Hematopoietic multipotent progenitor cell treated with erythropoietin and hydrocortisone succinate and interleukin-3 and kit ligand, for 8 days (in vitro differentiated cells): ENCODE data around the gene MGST3.
"Not testable (repeated sequence)": the region's sequence is repeated elsewhere in the genome, so short reads cannot be mapped to it uniquely, and the experiment has no call there.

ENCODE experiments used
- DNase-seq: peaks from one replicate; pipeline ENCODE4 v3.0.0-alpha.2; 2015

Gene MGST3

GRCh38 chr1:165629848-165630628 lies 996 bp upstream of the MGST3 start:
- no peak for DNase-seq

GRCh38 chr1:165631342-165632151 lies 513 bp downstream of the MGST3 start:
- peak; percentile 87 for DNase-seq

GRCh38 chr1:165632152-165632469 lies 1.1 kb downstream of the MGST3 start:
- no peak for DNase-seq

- DNase-seq: no peak
Observed at GRCh38 chr1:165632491-165632890, 1.5 kb downstream of the MGST3 start.

GRCh38 chr1:165633614-165634013 lies 2.6 kb downstream of the MGST3 start:
- DNase-seq: no peak

GRCh38 chr1:165634154-165634921 lies 3.3 kb downstream of the MGST3 start:
- no peak for DNase-seq

- no peak for DNase-seq
Observed at GRCh38 chr1:165635329-165635728, 4.3 kb downstream of the MGST3 start.

- DNase-seq: no peak
Observed at GRCh38 chr1:165635823-165636222, 4.8 kb downstream of the MGST3 start.

- no peak for DNase-seq
Observed at GRCh38 chr1:165637427-165637826, 6.4 kb downstream of the MGST3 start.

- DNase-seq: not testable (repeated sequence)
Observed at GRCh38 chr1:165638211-165638610, 7.2 kb downstream of the MGST3 start.

- no peak for DNase-seq
Observed at GRCh38 chr1:165639821-165640623, 9.0 kb downstream of the MGST3 start.

GRCh38 chr1:165641231-165641987 lies 10.4 kb downstream of the MGST3 start:
- no peak for DNase-seq

- DNase-seq: no peak
Observed at GRCh38 chr1:165644064-165644735, 13.2 kb downstream of the MGST3 start.

GRCh38 chr1:165645654-165646366 lies 14.8 kb downstream of the MGST3 start:
- peak; percentile 99 for DNase-seq

- DNase-seq: no peak
Observed at GRCh38 chr1:165647517-165647916, 16.5 kb downstream of the MGST3 start.

- no peak for DNase-seq
Observed at GRCh38 chr1:165647970-165648369, 16.9 kb downstream of the MGST3 start.

- DNase-seq: no peak
Observed at GRCh38 chr1:165648919-165649572, 18.0 kb downstream of the MGST3 start.

- no peak for DNase-seq
Observed at GRCh38 chr1:165650981-165651625, 20.1 kb downstream of the MGST3 start.

- DNase-seq: not testable (repeated sequence)
Observed at GRCh38 chr1:165658766-165659580, 27.9 kb downstream of the MGST3 start.
